ENCODE measurements around the gene CACNB2.
A peak's percentile ranks its signal among the peaks of the same experiment; 100 is the strongest.

CACNB2 gene

DNA sequence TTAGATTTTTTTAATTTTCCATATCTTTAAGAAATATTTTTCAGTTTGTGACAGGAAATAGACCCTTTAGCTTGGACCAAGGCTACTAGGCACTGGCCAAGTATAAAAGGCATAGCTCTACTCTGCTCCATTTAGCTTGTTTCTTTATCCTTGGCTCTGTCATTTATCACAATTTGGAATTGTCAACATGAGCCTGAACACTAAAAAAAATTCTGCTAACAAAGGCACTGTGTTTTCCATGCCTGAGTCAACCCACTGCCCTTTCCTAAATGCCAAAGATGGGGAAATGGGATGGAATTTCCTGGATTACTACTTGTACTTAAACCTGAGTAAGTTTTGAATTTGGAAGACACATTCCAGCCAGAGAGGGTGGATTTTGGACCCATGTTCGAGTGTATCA, 382.8 kb downstream of the CACNB2 start:
- DNase-seq (ENCODE audit: low read depth, low spot score) = no peak
- no peak overlapping the region for H3K4me3 ChIP-seq (ENCODE audit: low read length)

- no peak overlapping the region for H3K4me3 ChIP-seq (ENCODE audit: low read length)
- no peak for DNase-seq (ENCODE audit: low read depth, low spot score)
Measured at GRCh38 chr10:18523858-18524257, 383.6 kb downstream of the CACNB2 start.

DNA sequence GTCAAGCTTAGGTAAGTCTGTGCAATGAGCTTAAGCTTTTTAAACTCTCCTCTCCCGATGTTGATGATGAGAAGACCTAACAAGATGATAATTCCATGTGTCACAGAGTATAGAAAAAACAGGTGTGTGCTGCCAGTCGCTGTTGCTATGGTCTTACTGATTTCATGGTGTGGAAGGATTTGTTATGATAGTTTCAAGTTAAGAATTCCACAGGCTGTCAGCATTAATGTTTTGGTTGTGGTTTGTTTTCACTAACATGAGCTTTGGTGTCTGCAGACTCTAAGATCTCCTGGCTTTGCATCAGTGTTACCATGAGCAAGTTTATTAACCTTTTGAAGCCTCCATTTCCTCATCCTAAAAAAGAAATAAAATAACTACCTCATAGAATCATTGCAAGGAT, 387.5 kb downstream of the CACNB2 start:
- no peak overlapping the region for H3K4me3 ChIP-seq (ENCODE audit: low read length)
- no peak for DNase-seq (ENCODE audit: low read depth, low spot score)

- no peak for DNase-seq (ENCODE audit: low read depth, low spot score)
- no peak overlapping the region for H3K4me3 ChIP-seq (ENCODE audit: low read length)
Measured at GRCh38 chr10:18528292-18528691, 388.1 kb downstream of the CACNB2 start.

GRCh38 chr10:18532881-18533535, 392.8 kb downstream of the CACNB2 start:
- no peak for DNase-seq (ENCODE audit: low read depth, low spot score)
- no peak overlapping the region for H3K4me3 ChIP-seq (ENCODE audit: low read length)

DNA sequence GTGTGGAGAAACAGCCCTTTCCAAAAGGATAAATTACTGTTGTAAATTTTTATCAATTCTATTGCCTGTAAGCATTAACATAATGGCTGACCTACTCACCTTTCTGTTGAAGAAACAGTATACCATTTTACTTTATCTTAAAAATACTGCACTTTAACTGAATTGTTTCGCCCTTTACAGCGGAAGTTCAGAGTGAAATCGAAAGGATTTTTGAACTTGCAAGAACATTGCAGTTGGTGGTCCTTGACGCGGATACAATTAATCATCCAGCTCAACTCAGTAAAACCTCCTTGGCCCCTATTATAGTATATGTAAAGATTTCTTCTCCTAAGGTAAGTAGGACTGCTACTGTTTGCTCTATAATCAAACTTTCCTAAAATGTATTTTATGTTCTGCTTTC, 393.7 kb downstream of the CACNB2 start:
- DNase-seq (ENCODE audit: low read depth, low spot score) = no peak
- no peak overlapping the region for H3K4me3 ChIP-seq (ENCODE audit: low read length)

GRCh38 chr10:18539335-18539734, 399.1 kb downstream of the CACNB2 start:
- no peak for DNase-seq (ENCODE audit: low read depth, low spot score)
- no peak overlapping the region for H3K4me3 ChIP-seq (ENCODE audit: low read length)

GRCh38 chr10:18540195-18540594, 400.0 kb downstream of the CACNB2 start:
- no peak overlapping the region for H3K4me3 ChIP-seq (ENCODE audit: low read length)
- DNase-seq (ENCODE audit: low read depth, low spot score) = no peak

GRCh38 chr10:18542832-18543231, 402.6 kb downstream of the CACNB2 start:
- H3K4me3 ChIP-seq (ENCODE audit: low read length) = no peak overlapping the region
- DNase-seq (ENCODE audit: low read depth, low spot score) = no peak

DNA sequence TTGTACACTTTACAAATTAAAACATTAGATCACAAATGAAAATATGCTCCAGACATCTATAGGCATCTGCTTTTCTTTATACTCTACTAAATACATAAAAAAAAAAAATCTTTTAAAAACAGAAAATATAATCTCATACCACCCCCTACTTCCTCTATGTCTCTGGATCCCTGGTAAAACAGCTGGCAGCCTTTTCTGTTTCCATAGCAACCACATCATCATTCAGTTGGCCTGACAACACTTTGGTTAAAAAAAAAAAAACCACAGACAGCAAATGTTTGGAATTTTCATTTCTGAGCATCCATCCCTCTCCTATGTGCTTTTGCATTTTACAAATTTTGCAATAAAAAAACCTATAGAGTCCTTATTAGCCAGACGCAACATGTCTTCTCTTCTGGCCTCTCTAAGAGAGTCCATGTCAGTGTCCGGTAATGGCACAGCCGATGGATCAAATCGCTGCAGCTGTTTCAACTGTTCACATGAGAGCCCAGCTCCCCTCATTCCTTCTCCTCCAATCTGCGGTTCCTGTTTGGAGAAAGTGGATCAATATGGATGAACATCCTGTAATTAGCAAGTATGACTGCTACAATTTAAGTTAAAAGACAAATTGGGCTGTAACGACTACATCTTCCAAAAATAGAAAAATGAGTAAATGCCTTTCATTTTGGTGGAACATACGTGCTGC, 405.5 kb downstream of the CACNB2 start:
- DNase-seq (ENCODE audit: low read depth, low spot score) = peak; percentile 12

GRCh38 chr10:18549105-18549504, 408.9 kb downstream of the CACNB2 start:
- H3K4me3 ChIP-seq (ENCODE audit: low read length) = no peak overlapping the region
- no peak for DNase-seq (ENCODE audit: low read depth, low spot score)

More for the DNA sequence above, 405.5 kb downstream of the CACNB2 start:
- H3K4me3 ChIP-seq (ENCODE audit: low read length) = no peak overlapping the region

GRCh38 chr10:18551473-18551872, 411.2 kb downstream of the CACNB2 start:
- H3K4me3 ChIP-seq (ENCODE audit: low read length) = no peak overlapping the region
- DNase-seq (ENCODE audit: low read depth, low spot score) = no peak

DNA sequence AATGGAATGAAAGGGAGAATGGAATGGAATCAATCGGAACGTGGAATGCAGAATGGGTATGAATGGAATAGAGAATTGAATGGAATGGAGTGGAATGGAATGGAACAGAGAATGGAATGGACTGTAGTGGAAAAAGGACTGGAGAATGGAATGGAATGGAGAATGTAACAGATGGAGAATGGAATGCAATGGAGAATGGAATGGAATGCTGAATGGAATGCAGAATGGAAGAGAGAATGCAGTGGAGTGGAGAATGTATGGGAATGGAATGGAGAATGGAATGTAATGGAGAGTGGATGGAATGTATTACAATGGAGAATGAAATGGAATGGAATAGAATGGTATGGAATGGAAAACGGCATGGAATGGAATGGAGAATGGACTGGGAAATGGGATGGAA, 414.3 kb downstream of the CACNB2 start:
- no peak overlapping the region for H3K4me3 ChIP-seq (ENCODE audit: low read length)
- DNase-seq (ENCODE audit: low read depth, low spot score) = no peak

- H3K4me3 ChIP-seq (ENCODE audit: low read length) = no peak overlapping the region
- DNase-seq (ENCODE audit: low read depth, low spot score) = no peak
Measured at GRCh38 chr10:18556522-18557147, 416.4 kb downstream of the CACNB2 start.

GRCh38 chr10:18557960-18558359, 417.7 kb downstream of the CACNB2 start:
- H3K4me3 ChIP-seq (ENCODE audit: low read length) = no peak overlapping the region
- DNase-seq (ENCODE audit: low read depth, low spot score) = no peak

GRCh38 chr10:18561861-18562551, 421.8 kb downstream of the CACNB2 start:
- no peak for DNase-seq (ENCODE audit: low read depth, low spot score)
- H3K4me3 ChIP-seq (ENCODE audit: low read length) = no peak overlapping the region

DNA sequence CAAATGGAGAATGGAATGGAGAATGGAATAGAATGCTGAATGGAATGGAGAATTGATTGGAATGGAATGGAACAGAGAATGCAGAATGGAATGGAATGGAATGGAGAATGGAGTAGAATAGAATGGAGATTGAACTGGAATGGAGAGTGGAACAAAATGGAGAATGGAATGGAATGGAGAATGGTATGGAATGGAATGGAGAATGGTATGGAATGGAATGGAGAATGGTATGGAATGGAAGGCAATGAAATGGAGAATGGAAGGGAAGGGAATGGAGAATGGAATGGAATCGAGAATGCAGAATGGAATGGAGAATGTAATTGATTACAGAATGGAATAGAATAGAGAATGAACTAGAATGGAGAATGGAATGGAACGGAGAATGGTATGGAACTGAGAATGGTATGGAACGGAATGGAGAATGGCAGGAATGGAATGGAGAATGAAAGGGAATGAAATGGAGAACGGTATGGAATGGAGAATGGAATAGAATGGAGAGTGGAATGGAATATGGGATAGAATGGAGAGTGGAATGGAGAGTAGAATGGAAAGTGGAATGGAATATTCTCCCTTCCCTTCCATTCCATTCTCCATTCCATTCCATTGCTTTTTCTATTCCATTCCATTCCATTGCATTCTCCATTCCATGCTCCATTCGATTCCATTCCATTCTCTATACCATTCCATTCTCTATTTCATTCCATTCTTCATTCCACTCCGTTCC, 422.9 kb downstream of the CACNB2 start:
- H3K4me3 ChIP-seq (ENCODE audit: low read length) = no peak overlapping the region
- DNase-seq (ENCODE audit: low read depth, low spot score) = no peak

DNA sequence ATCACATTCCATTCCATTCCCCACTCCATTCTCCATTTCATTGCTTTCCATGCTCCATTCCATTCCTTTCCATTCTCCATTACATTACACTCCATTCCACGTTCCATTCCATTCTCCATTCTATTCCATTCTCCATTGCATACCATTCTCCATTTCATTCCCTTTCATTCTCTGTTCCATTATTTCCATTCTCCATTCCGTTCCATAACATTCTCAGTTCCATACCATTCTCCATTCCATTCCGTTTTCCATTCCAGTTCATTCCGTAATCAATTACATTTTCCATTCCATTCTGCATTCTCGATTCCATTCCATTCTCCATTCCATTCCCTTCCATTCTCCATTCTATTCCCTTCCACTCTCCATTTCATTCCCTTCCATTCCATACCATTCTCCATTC, 424.8 kb downstream of the CACNB2 start:
- DNase-seq (ENCODE audit: low read depth, low spot score) = no peak
- H3K4me3 ChIP-seq (ENCODE audit: low read length) = no peak overlapping the region

GRCh38 chr10:18566177-18566576, 426.0 kb downstream of the CACNB2 start:
- H3K4me3 ChIP-seq (ENCODE audit: low read length) = no peak overlapping the region
- no peak for DNase-seq (ENCODE audit: low read depth, low spot score)
